ENCODE data around the gene STOML2. TPM values are rescaled to one million over a fixed set of nuclear protein-coding genes. Genes with fewer than 3 reads are reported as not detected.
"Not testable (repeated sequence)": the region's sequence is repeated elsewhere in the genome, so short reads cannot be mapped to it uniquely, and the experiment has no call there.

Gene STOML2, protein sequence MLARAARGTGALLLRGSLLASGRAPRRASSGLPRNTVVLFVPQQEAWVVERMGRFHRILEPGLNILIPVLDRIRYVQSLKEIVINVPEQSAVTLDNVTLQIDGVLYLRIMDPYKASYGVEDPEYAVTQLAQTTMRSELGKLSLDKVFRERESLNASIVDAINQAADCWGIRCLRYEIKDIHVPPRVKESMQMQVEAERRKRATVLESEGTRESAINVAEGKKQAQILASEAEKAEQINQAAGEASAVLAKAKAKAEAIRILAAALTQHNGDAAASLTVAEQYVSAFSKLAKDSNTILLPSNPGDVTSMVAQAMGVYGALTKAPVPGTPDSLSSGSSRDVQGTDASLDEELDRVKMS
- total RNA-seq: 100 to 1,000 TPM in 2 of 3 donors, 10 to 100 TPM in 1; 89.4 to 115 (median 101) TPM

DNA sequence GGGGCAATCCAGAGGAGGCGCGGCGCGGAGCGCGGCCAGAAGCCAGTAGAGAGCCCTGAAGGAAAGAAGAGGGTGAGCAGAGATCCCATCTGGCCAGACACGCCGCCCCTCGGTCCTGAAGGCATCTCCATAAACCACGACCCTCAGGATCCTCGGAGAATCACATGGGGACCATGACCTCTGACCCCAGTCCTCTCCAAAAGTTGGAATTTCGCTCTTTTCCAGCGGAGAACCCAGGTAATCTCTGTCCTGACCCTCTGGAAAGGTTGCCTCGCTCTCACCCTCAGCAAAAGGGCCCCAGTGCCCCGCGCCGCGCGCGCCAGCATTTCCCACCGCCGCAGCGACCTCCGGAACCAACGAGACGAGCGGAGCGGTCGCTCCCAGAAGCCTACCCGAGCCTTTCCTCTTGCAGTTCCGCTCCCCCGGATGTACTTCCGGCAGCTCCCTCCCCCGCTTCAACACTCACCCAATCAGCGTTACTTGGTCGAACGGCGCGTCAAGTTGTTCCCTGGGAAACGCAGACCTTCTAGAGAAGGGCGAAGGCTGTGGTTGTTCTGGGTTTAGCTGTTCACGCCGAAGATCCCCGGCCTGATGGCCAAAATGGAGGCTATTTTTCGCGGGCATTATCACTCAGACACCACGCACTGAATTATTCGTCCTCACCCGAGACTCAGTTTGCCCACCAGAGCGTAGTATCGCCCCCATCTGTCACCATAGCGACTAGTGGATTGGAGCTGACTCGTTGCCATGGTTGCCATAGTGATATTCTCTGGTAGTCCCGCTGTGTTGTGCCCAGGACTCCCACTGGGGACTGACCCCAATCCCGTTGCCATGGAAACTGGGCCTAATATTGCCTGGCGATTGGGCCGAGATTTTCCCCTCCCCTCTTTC, at the start of gene STOML2:
Gene STOML2 (minus strand): TSS at position 363 of the 891 bp plus-strand sequence. CDS start 37 bp downstream, at position 326.
- H3K4me3 ChIP-seq: peak within 1 kb of the TSS; percentile 58 to 83 (median 80)
- peak within 1 kb of the TSS; percentile 93 to 97 for H3K27ac ChIP-seq
- intact Hi-C loops (cut with DNase I; ENCODE audit: low total_unique reads): no loop called here
- peak; percentile 94 to 95 for DNase-seq (ENCODE audit: low spot score in 2 of 2)
- H3K36me3 ChIP-seq: no peaks in the 10 kb centered on the region
- no peaks in the 10 kb centered on the region for H3K27me3 ChIP-seq
- no peaks in the 10 kb centered on the region for H3K9me3 ChIP-seq
- H3K4me1 ChIP-seq: peaks cover 3 to 10% of the 10 kb centered on the region in 2 donors
- TF ChIP-seq POLR2AphosphoS5 (IDR thresholded peaks at IDR 0.05) (peak; percentile 84 to 94 (median 91)), POLR2A (IDR thresholded peaks at IDR 0.05) (peak; percentile 68)
- TF ChIP-seq, protein P1, sequence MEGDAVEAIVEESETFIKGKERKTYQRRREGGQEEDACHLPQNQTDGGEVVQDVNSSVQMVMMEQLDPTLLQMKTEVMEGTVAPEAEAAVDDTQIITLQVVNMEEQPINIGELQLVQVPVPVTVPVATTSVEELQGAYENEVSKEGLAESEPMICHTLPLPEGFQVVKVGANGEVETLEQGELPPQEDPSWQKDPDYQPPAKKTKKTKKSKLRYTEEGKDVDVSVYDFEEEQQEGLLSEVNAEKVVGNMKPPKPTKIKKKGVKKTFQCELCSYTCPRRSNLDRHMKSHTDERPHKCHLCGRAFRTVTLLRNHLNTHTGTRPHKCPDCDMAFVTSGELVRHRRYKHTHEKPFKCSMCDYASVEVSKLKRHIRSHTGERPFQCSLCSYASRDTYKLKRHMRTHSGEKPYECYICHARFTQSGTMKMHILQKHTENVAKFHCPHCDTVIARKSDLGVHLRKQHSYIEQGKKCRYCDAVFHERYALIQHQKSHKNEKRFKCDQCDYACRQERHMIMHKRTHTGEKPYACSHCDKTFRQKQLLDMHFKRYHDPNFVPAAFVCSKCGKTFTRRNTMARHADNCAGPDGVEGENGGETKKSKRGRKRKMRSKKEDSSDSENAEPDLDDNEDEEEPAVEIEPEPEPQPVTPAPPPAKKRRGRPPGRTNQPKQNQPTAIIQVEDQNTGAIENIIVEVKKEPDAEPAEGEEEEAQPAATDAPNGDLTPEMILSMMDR (IDR thresholded peaks at IDR 0.05): no peak

- H3K4me1 ChIP-seq; H3K36me3 ChIP-seq; intact Hi-C loops (cut with DNase I; ENCODE audit: low total_unique reads); H3K4me3 ChIP-seq; H3K27me3 ChIP-seq; H3K27ac ChIP-seq; DNase-seq (ENCODE audit: low spot score in 2 of 2): not testable (repeated sequence)
- peaks cover 1 to 21% of the 10 kb centered on the region in 2 donors for H3K9me3 ChIP-seq
These were observed 45.1 kb upstream of the STOML2 start for GRCh38 chr9:35147941-35148563.

DNA sequence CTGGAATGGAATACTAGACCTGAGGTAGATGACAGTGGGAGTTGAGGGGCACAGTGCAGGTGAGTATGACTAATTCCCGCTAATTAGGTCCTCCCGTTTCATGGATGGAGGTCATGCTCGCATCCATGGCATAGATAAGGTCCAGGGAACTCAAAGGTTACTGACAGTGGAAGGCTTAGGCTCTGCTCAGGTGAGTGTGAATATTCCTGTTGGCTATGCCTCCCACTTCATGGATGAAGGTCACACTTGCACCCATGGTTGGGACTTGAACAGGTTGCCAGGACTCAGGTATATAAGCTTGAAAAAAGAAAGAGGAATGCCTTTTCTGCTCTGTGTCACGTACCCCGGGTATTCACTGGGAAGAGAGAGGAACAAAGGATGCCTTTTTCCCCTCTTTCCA, 39.1 kb upstream of the STOML2 start:
- DNase-seq (ENCODE audit: low spot score in 2 of 2): no peak
- Histone ChIP-seq H3K4me3 (no peak overlapping the region), H3K27ac (no peak overlapping the region), H3K27me3 (no peaks in the 10 kb centered on the region), H3K36me3 (no peaks in the 10 kb centered on the region), H3K9me3 (peaks cover 22 to 25% of the 10 kb centered on the region in 2 donors), H3K4me1 (no peaks in the 10 kb centered on the region)
- TF ChIP-seq POLR2AphosphoS5 (IDR thresholded peaks at IDR 0.05) (no peak), POLR2A (IDR thresholded peaks at IDR 0.05) (no peak)
- TF ChIP-seq, protein P1 (IDR thresholded peaks at IDR 0.05): no peak
- intact Hi-C loops (cut with DNase I; ENCODE audit: low total_unique reads): no loop called here

DNA sequence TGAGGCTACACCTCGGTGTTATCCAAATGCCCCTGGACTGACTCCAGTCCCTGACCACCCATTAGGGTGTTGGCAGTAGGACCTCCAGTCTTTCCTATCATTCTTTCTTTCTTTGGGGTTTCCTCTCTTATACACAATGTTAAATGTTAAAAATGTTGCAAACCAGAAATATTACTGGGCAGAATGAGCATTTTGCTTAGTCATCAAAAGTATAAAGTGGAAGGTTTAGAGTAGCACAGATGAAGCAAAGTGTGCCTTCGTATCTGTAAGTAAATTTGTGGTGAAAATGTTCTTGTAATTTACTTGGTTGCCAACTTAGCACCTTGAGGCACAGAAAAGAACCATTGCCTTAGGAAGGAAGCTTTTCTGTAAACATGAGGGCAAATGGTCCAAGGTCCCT, 37.2 kb upstream of the STOML2 start:
- H3K4me3 ChIP-seq: no peak overlapping the region
- DNase-seq (ENCODE audit: low spot score in 2 of 2): no peak
- no peak overlapping the region for H3K27ac ChIP-seq
- H3K9me3 ChIP-seq: peaks cover 22 to 25% of the 10 kb centered on the region in 2 donors
- no peaks in the 10 kb centered on the region for H3K27me3 ChIP-seq
- TF ChIP-seq, protein P1 (IDR thresholded peaks at IDR 0.05): no peak
- TF ChIP-seq POLR2AphosphoS5 (IDR thresholded peaks at IDR 0.05) (no peak), POLR2A (IDR thresholded peaks at IDR 0.05) (no peak)
- intact Hi-C loops (cut with DNase I; ENCODE audit: low total_unique reads): no loop called here
- no peaks in the 10 kb centered on the region for H3K4me1 ChIP-seq
- H3K36me3 ChIP-seq: no peaks in the 10 kb centered on the region

GRCh38 chr9:35136866-35137265, 33.9 kb upstream of the STOML2 start:
- intact Hi-C loops (cut with DNase I; ENCODE audit: low total_unique reads): no loop called here
- no peaks in the 10 kb centered on the region for H3K27me3 ChIP-seq
- no peaks in the 10 kb centered on the region for H3K36me3 ChIP-seq
- DNase-seq (ENCODE audit: low spot score in 2 of 2): no peak
- peaks cover 12 to 15% of the 10 kb centered on the region in 2 donors for H3K9me3 ChIP-seq
- TF ChIP-seq POLR2AphosphoS5 (IDR thresholded peaks at IDR 0.05) (no peak), POLR2A (IDR thresholded peaks at IDR 0.05) (no peak)
- TF ChIP-seq, protein P1 (IDR thresholded peaks at IDR 0.05): no peak
- H3K4me1 ChIP-seq: no peaks in the 10 kb centered on the region
- H3K27ac ChIP-seq: no peak overlapping the region
- no peak overlapping the region for H3K4me3 ChIP-seq
